ENCODE measurements around the gene PDE9A. TPM values are rescaled to one million over a fixed set of nuclear protein-coding genes. Genes with fewer than 3 reads are reported as not detected.

The PDE9A gene
- total RNA-seq, 1 experiment from 2014 or later: 31.9 TPM

GRCh38 chr21:42666925-42667324, 13.5 kb downstream of the PDE9A start:
- H3K4me1 Mint-ChIP-seq: peaks cover 35 to 41% of the 10 kb centered on the region in 2 experiments
- no peak for DNase-seq
- no peak overlapping the region for H3T11ph ChIP-seq (ENCODE audit: low read length)
- H3K23ac ChIP-seq (ENCODE audit: insufficient read length, low read depth, low read length): no peak overlapping the region
- no peak overlapping the region for H3K56ac ChIP-seq (ENCODE audit: insufficient read length, low read depth, low read length)
- no peak overlapping the region for H2BK120ac ChIP-seq (ENCODE audit: low read depth, low read length, poor library complexity, severe bottlenecking)
- no peak overlapping the region for H2BK5ac ChIP-seq (ENCODE audit: insufficient read length, low read length)
- no peak overlapping the region for H3K4ac ChIP-seq (ENCODE audit: low read depth, low read length)
- no peaks in the 10 kb centered on the region for H3K9me3 Mint-ChIP-seq
- no peak overlapping the region for H2BK12ac ChIP-seq (ENCODE audit: insufficient read length, low read depth, low read length)
- no peaks in the 10 kb centered on the region for H3K23me2 ChIP-seq (ENCODE audit: insufficient read length, low read depth, low read length, poor library complexity, severe bottlenecking)
- H3K27me3 ChIP-seq (ENCODE audit: insufficient read depth, low read length): no peaks in the 10 kb centered on the region
- no CpG with 5 or more reads among the region's 11 CpGs for WGBS (ENCODE audit: extremely low coverage, insufficient read length, low lambda C conversion rate)
- no peak overlapping the region for H2BK15ac ChIP-seq (ENCODE audit: low read depth, low read length)
- peaks cover 15% of the 10 kb centered on the region; the same call in 1 of the 2 replicates for H3K79me2 ChIP-seq (ENCODE audit: insufficient read depth, low read length)
- H3K27ac ChIP-seq (ENCODE audit: insufficient read length, low read depth, low read length): no peak overlapping the region
- H4K91ac ChIP-seq (ENCODE audit: insufficient read length, low read depth, low read length): no peak overlapping the region
- H3K4me2 ChIP-seq (ENCODE audit: insufficient read depth, insufficient read length, low read length): no peak overlapping the region
- H2BK20ac ChIP-seq (ENCODE audit: low read depth, low read length, poor library complexity, severe bottlenecking): no peak overlapping the region
- peak overlapping the region in 1 of 2 experiments; percentile 16; a peak in 1 of 5 replicates for H3K4me3 Mint-ChIP-seq
- no peak overlapping the region for H4K8ac ChIP-seq (replicated peaks; ENCODE audit: insufficient read length, low read depth, low read length)
- no peak overlapping the region for H3K14ac ChIP-seq (ENCODE audit: insufficient read depth, low read length)
- no peaks in the 10 kb centered on the region for H3K79me1 ChIP-seq (ENCODE audit: insufficient read depth, low read depth, low read length, poor library complexity, severe bottlenecking)
- H3K36me3 Mint-ChIP-seq (ENCODE audit: insufficient read depth in 1 of 3, low read depth in 3 of 3): peaks cover 0 to 15% (median 10%) of the 10 kb centered on the region in 3 experiments; a peak in 5 of 7 replicates
- TF ChIP-seq, protein P1, sequence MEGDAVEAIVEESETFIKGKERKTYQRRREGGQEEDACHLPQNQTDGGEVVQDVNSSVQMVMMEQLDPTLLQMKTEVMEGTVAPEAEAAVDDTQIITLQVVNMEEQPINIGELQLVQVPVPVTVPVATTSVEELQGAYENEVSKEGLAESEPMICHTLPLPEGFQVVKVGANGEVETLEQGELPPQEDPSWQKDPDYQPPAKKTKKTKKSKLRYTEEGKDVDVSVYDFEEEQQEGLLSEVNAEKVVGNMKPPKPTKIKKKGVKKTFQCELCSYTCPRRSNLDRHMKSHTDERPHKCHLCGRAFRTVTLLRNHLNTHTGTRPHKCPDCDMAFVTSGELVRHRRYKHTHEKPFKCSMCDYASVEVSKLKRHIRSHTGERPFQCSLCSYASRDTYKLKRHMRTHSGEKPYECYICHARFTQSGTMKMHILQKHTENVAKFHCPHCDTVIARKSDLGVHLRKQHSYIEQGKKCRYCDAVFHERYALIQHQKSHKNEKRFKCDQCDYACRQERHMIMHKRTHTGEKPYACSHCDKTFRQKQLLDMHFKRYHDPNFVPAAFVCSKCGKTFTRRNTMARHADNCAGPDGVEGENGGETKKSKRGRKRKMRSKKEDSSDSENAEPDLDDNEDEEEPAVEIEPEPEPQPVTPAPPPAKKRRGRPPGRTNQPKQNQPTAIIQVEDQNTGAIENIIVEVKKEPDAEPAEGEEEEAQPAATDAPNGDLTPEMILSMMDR (conservative IDR thresholded peaks at IDR 0.05): no peak
- no peak overlapping the region for H4K5ac ChIP-seq (ENCODE audit: insufficient read length, low read depth, low read length)
- no peaks in the 10 kb centered on the region for H3K9me3 ChIP-seq (ENCODE audit: control insufficient read depth, low read depth, low read length)
- no peak overlapping the region for H3K18ac ChIP-seq (ENCODE audit: insufficient read length, low read depth, low read length)
- H4K20me1 ChIP-seq (ENCODE audit: control insufficient read depth, insufficient read depth, insufficient read length): peaks cover 7% of the 10 kb centered on the region
- H2AFZ ChIP-seq (ENCODE audit: low read length): no peak overlapping the region
- H2AK5ac ChIP-seq (ENCODE audit: insufficient read length, low read length): no peak overlapping the region
- peak overlapping the region in 1 of 3 experiments; percentile 17; a peak in 1 of 7 replicates for H3K27ac Mint-ChIP-seq
- H3K27me3 Mint-ChIP-seq (ENCODE audit: low read depth): no peaks in the 10 kb centered on the region; the same call in 1 of the 2 replicates
- H3K4me1 ChIP-seq (ENCODE audit: insufficient read depth, low read length): 0 out of 2 replicates have a peak, but pooled peaks cover 3% of the 10 kb centered on the region
- H3K9ac ChIP-seq (ENCODE audit: extremely low read depth, insufficient read length, low read length): no peak overlapping the region
